RWPE2 (cell line): ENCODE results near the gene DNHD1.

Experiments
- ATAC-seq: fragments of 200-7000 bp; cut with Tn5 transposase; 3 replicates; pipeline ENCODE4 v1.9.1; 2021; ENCODE audit warnings: low read depth
- DNase-seq: peaks from one replicate; pipeline ENCODE4 v3.0.0-alpha.2; 2020; ENCODE audit warnings: low spot score
- H3K27ac ChIP-seq: fragments of 450-650 bp; 2 replicates; pipeline ENCODE4 v1.5.1; 2017; ENCODE audit warnings: mild to moderate bottlenecking; ENCODE audit not compliant: poor library complexity, severe bottlenecking
- H3K27me3 ChIP-seq: fragments of 250-450 bp; sonication (Bioruptor Pico); 2 replicates; pipeline ENCODE4 v1.5.1; 2021; ENCODE audit warnings: mild to moderate bottlenecking, moderate library complexity; ENCODE audit not compliant: insufficient read depth, poor library complexity, severe bottlenecking
- H3K36me3 ChIP-seq: fragments of 250-450 bp; sonication (Bioruptor Pico); 2 replicates; pipeline ENCODE4 v1.5.1; 2020; ENCODE audit warnings: low read depth, mild to moderate bottlenecking, moderate library complexity
- H3K4me1 ChIP-seq: fragments of 250-450 bp; sonication (Bioruptor Pico); 2 replicates; pipeline ENCODE4 v1.5.1; 2021; ENCODE audit warnings: mild to moderate bottlenecking, moderate library complexity; ENCODE audit not compliant: insufficient read depth, poor library complexity, severe bottlenecking
- H3K4me3 ChIP-seq: fragments of 250-450 bp; sonication (Bioruptor Pico); 2 replicates; pipeline ENCODE4 v1.5.1; 2021; ENCODE audit warnings: mild to moderate bottlenecking, moderate library complexity; ENCODE audit not compliant: severe bottlenecking
- H3K9me3 ChIP-seq: fragments of 250-450 bp; sonication (Bioruptor Pico); 2 replicates; pipeline ENCODE4 v1.5.1; 2021; ENCODE audit warnings: mild to moderate bottlenecking, moderate library complexity; ENCODE audit not compliant: severe bottlenecking
- TF ChIP-seq, protein P1 (sequence below): fragments of 450-650 bp; IDR thresholded peaks from one replicate; pipeline ENCODE4 v1.5.1; 2017; ENCODE audit warnings: mild to moderate bottlenecking, moderate library complexity; ENCODE audit not compliant: poor library complexity, severe bottlenecking

The DNHD1 gene

GRCh38 chr11:6566704-6567370, 69.8 kb downstream of the DNHD1 start:
- DNase-seq (no peak), ATAC-seq (no peak)
- Histone ChIP-seq H3K9me3 (no peaks in the 10 kb centered on the region), H3K27ac (no peak overlapping the region), H3K4me3 (no peak overlapping the region), H3K36me3 (no peaks in the 10 kb centered on the region), H3K4me1 (no peaks in the 10 kb centered on the region), H3K27me3 (no peaks in the 10 kb centered on the region)
- TF ChIP-seq, protein P1, sequence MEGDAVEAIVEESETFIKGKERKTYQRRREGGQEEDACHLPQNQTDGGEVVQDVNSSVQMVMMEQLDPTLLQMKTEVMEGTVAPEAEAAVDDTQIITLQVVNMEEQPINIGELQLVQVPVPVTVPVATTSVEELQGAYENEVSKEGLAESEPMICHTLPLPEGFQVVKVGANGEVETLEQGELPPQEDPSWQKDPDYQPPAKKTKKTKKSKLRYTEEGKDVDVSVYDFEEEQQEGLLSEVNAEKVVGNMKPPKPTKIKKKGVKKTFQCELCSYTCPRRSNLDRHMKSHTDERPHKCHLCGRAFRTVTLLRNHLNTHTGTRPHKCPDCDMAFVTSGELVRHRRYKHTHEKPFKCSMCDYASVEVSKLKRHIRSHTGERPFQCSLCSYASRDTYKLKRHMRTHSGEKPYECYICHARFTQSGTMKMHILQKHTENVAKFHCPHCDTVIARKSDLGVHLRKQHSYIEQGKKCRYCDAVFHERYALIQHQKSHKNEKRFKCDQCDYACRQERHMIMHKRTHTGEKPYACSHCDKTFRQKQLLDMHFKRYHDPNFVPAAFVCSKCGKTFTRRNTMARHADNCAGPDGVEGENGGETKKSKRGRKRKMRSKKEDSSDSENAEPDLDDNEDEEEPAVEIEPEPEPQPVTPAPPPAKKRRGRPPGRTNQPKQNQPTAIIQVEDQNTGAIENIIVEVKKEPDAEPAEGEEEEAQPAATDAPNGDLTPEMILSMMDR: no peak

GRCh38 chr11:6567371-6567745, 70.3 kb downstream of the DNHD1 start:
- H3K27ac ChIP-seq: no peak overlapping the region
- no peak overlapping the region for H3K4me3 ChIP-seq
- DNase-seq (no peak), ATAC-seq (no peak)
- H3K36me3 ChIP-seq: no peaks in the 10 kb centered on the region
- H3K4me1 ChIP-seq: no peaks in the 10 kb centered on the region
- no peaks in the 10 kb centered on the region for H3K27me3 ChIP-seq
- TF ChIP-seq, protein P1: no peak
- H3K9me3 ChIP-seq: no peaks in the 10 kb centered on the region

GRCh38 chr11:6568191-6568918, 71.3 kb downstream of the DNHD1 start:
- Histone ChIP-seq H3K27me3 (no peaks in the 10 kb centered on the region), H3K27ac (no peak overlapping the region), H3K4me3 (no peak overlapping the region), H3K36me3 (no peaks in the 10 kb centered on the region), H3K9me3 (no peaks in the 10 kb centered on the region), H3K4me1 (no peaks in the 10 kb centered on the region)
- ATAC-seq (no peak), DNase-seq (no peak)
- TF ChIP-seq, protein P1: no peak

DNA sequence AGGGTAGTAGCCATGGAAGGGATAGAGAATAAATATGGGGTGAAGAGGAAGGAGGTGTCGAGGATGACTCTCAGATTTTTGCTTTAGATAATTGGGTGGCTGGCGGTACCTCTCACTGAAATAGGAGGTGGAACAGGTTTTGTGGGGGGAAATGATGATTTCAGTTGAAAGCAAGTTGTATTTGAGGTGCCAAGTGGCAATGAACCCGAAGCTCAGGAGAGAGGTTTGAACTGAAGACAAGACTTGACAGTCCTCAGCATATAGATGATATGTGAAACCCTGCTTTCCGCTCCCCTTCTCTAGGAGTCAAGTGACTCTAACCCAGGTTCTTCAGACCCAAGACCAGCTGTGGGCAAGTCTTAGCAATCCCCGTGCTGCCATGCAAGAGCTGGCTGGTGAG, 72.6 kb downstream of the DNHD1 start:
- Histone ChIP-seq H3K4me1 (no peaks in the 10 kb centered on the region), H3K9me3 (no peaks in the 10 kb centered on the region), H3K27ac (no peak overlapping the region), H3K36me3 (no peaks in the 10 kb centered on the region), H3K4me3 (no peak overlapping the region), H3K27me3 (no peaks in the 10 kb centered on the region)
- ATAC-seq (no peak), DNase-seq (no peak)
- TF ChIP-seq, protein P1: no peak
